ENCODE results near the gene TMEM74B.

TMEM74B gene

DNA sequence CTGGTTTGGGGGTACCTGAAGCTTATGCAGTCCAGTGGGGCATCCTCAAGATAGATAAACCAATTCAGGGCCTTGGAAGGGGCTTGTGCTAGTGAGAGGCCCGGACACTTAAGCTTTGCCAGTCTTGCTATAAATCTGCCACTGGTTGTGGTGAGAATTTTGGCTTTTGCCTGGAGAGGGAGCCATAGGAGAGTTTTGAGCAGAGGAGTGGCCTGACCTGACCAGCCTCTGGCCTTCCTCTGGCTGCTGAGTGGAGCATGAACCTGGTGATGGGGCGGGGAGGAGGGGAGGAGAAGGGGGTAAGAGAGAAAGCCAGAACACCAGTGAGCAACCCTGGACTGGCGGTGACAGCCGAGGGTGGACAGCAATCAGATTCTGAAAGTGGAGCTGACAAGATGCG, 7.1 kb downstream of the TMEM74B start:
- peaks cover 0 to 3% of the 10 kb centered on the region in 2 donors for H3K27me3 ChIP-seq (ENCODE audit: control insufficient read depth in 1 of 2, insufficient read depth in 2 of 2, low read length in 2 of 2)
- H3K36me3 ChIP-seq (ENCODE audit: control insufficient read depth in 2 of 2, insufficient read depth in 2 of 2, low read length in 2 of 2) = peaks cover 8 to 21% of the 10 kb centered on the region in 2 donors
- H3K4me1 ChIP-seq (ENCODE audit: control insufficient read depth, insufficient read depth, low read length) = no peaks in the 10 kb centered on the region
- H3K9me3 ChIP-seq (ENCODE audit: control insufficient read depth in 2 of 2, low read length in 2 of 2) = no peaks in the 10 kb centered on the region
- no peak overlapping the region for H3K27ac ChIP-seq (ENCODE audit: low read length)
- H3K4me3 ChIP-seq (ENCODE audit: low read length in 2 of 2) = no peak overlapping the region
- H3K9ac ChIP-seq (ENCODE audit: low read length in 2 of 2) = no peak overlapping the region

- Histone ChIP-seq H3K36me3 (ENCODE audit: control insufficient read depth in 2 of 2, insufficient read depth in 2 of 2, low read length in 2 of 2) (peaks cover 27 to 36% of the 10 kb centered on the region in 2 donors), H3K27ac (ENCODE audit: low read length) (no peak overlapping the region), H3K9me3 (ENCODE audit: control insufficient read depth in 2 of 2, low read length in 2 of 2) (no peaks in the 10 kb centered on the region), H3K9ac (ENCODE audit: low read length in 2 of 2) (no peak overlapping the region), H3K4me3 (ENCODE audit: low read length in 2 of 2) (no peak overlapping the region), H3K4me1 (ENCODE audit: control insufficient read depth, insufficient read depth, low read length) (no peaks in the 10 kb centered on the region), H3K27me3 (ENCODE audit: control insufficient read depth in 1 of 2, insufficient read depth in 2 of 2, low read length in 2 of 2) (no peaks in the 10 kb centered on the region)
Measured at GRCh38 chr20:1174787-1175186, 10.0 kb downstream of the TMEM74B start.

DNA sequence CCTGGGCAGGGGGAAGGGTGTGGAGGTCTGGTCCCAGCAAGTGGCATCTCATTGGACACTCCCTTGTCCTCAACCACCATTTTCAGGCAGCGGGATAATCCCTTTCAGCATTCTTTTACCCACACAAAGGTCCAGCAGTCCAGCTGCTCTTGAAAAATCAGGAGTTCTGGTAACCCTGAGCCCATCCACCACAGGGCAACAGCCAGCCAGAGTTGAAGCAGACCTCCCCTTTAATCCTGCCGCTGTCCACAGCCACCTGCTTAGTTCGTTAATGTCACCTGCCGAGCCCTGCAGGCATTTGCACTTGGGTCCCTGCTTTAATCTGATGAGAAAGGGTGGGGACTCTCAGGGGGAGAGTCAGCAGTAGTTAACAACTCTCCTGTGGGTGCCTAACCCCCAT, 11.1 kb downstream of the TMEM74B start:
- H3K4me3 ChIP-seq (ENCODE audit: low read length in 2 of 2) = no peak overlapping the region
- H3K9ac ChIP-seq (ENCODE audit: low read length in 2 of 2) = no peak overlapping the region
- peaks cover 36 to 47% of the 10 kb centered on the region in 2 donors for H3K36me3 ChIP-seq (ENCODE audit: control insufficient read depth in 2 of 2, insufficient read depth in 2 of 2, low read length in 2 of 2)
- H3K27ac ChIP-seq (ENCODE audit: low read length) = no peak overlapping the region
- H3K9me3 ChIP-seq (ENCODE audit: control insufficient read depth in 2 of 2, low read length in 2 of 2) = no peaks in the 10 kb centered on the region
- no peaks in the 10 kb centered on the region for H3K27me3 ChIP-seq (ENCODE audit: control insufficient read depth in 1 of 2, insufficient read depth in 2 of 2, low read length in 2 of 2)
- H3K4me1 ChIP-seq (ENCODE audit: control insufficient read depth, insufficient read depth, low read length) = no peaks in the 10 kb centered on the region

DNA sequence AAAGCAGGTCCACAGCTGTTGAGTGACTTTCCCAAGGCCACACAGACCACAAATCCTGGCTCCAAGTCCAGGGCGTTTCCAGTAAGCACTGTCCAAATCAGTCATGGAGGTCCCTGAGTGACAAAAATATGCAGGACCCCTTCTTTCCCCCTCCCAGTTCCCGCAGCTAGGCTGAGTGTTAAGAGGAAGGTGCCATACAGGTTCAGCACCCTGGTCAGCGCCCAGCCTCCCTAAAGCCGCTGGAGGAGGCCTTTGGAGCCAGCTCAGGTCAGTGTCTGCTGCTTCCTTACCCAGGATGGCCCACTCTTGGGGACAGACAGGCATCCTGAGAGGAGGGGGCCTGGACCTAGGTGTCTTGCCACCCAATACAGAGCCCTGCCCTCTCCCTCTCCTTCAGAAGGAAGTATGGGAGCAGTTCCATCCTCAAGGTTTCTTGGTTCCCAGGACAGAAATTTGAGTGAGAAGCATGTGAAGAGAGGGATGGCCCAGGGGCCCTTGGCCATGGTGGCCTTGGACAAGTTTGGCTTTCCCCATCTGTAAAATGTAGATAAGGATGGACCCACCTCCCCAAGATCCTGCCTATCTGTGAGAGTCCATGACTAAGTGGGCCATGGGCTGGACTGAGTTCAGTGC, 13.2 kb downstream of the TMEM74B start:
- Histone ChIP-seq H3K27me3 (ENCODE audit: control insufficient read depth in 1 of 2, insufficient read depth in 2 of 2, low read length in 2 of 2) (no peaks in the 10 kb centered on the region), H3K4me1 (ENCODE audit: control insufficient read depth, insufficient read depth, low read length) (no peaks in the 10 kb centered on the region), H3K36me3 (ENCODE audit: control insufficient read depth in 2 of 2, insufficient read depth in 2 of 2, low read length in 2 of 2) (peaks cover 50 to 56% of the 10 kb centered on the region in 2 donors), H3K9me3 (ENCODE audit: control insufficient read depth in 2 of 2, low read length in 2 of 2) (no peaks in the 10 kb centered on the region), H3K27ac (ENCODE audit: low read length) (no peak overlapping the region), H3K4me3 (ENCODE audit: low read length in 2 of 2) (no peak overlapping the region), H3K9ac (ENCODE audit: low read length in 2 of 2) (no peak overlapping the region)

GRCh38 chr20:1169224-1169623, 15.6 kb downstream of the TMEM74B start:
- Histone ChIP-seq H3K9ac (ENCODE audit: low read length in 2 of 2) (no peak overlapping the region), H3K27ac (ENCODE audit: low read length) (no peak overlapping the region), H3K4me3 (ENCODE audit: low read length in 2 of 2) (no peak overlapping the region), H3K27me3 (ENCODE audit: control insufficient read depth in 1 of 2, insufficient read depth in 2 of 2, low read length in 2 of 2) (no peaks in the 10 kb centered on the region), H3K36me3 (ENCODE audit: control insufficient read depth in 2 of 2, insufficient read depth in 2 of 2, low read length in 2 of 2) (peaks cover 68 to 70% of the 10 kb centered on the region in 2 donors), H3K4me1 (ENCODE audit: control insufficient read depth, insufficient read depth, low read length) (no peaks in the 10 kb centered on the region), H3K9me3 (ENCODE audit: control insufficient read depth in 2 of 2, low read length in 2 of 2) (no peaks in the 10 kb centered on the region)

DNA sequence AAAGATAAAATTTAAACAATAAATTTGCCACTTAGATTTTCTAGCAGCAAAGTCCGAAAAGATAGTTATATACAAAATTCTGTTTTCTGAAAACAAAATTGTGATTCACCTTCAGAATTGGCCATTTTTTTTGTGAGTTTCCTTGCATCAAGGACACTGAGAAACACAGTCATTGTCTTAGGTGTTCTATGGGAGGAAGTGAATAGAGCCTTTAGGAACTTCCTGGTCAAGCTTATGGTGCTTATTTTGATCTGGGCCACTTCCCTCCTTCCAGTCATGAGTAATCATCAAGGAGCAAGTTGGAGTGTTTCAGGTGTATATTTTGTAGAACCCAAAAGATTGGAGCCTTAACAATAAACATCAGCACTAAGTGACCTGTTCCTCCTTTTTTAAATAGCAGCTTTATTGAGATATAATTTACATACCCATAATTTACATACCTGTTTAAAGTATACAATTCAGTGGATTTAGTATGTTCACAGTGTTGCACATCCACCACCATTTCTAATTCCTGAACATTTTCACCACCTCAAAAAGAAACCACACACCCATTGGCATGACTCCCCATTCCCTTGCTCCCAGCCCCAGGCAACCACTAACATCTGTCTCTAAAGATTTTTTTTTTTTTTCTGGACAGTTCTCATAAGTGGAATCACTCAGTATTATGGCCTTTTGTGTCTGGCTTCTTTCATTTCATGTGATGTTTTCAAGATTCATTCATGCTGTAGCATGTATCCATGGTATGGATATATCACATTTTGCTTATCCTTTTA, 17.6 kb downstream of the TMEM74B start:
- no peaks in the 10 kb centered on the region for H3K27me3 ChIP-seq (ENCODE audit: control insufficient read depth in 1 of 2, insufficient read depth in 2 of 2, low read length in 2 of 2)
- H3K4me3 ChIP-seq (ENCODE audit: low read length in 2 of 2) = no peak overlapping the region
- no peaks in the 10 kb centered on the region for H3K4me1 ChIP-seq (ENCODE audit: control insufficient read depth, insufficient read depth, low read length)
- H3K36me3 ChIP-seq (ENCODE audit: control insufficient read depth in 2 of 2, insufficient read depth in 2 of 2, low read length in 2 of 2) = peaks cover 75 to 78% of the 10 kb centered on the region in 2 donors
- H3K9ac ChIP-seq (ENCODE audit: low read length in 2 of 2) = no peak overlapping the region
- H3K27ac ChIP-seq (ENCODE audit: low read length) = no peak overlapping the region
- H3K9me3 ChIP-seq (ENCODE audit: control insufficient read depth in 2 of 2, low read length in 2 of 2) = no peaks in the 10 kb centered on the region

DNA sequence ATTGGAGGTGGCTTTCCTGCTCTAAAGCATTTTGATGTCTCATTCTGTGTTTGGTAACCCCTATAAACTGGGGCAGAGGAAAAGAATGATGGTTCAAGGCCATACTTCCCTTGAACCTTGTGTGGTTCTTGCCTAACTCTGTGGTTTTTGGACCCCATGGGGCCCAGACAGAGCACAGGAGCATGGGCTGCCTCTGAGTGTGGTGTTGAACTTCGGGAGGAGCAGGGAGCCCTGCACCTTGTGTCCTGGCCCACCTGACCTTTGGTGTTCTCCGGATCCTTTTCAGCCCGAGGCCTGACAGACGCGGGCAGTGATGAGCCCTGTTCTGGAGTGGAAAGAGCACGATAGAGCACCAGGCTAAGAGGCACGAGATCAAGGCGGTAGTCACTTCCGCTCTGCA, 18.8 kb downstream of the TMEM74B start:
- Histone ChIP-seq H3K9me3 (ENCODE audit: control insufficient read depth in 2 of 2, low read length in 2 of 2) (no peaks in the 10 kb centered on the region), H3K27me3 (ENCODE audit: control insufficient read depth in 1 of 2, insufficient read depth in 2 of 2, low read length in 2 of 2) (no peaks in the 10 kb centered on the region), H3K4me3 (ENCODE audit: low read length in 2 of 2) (no peak overlapping the region), H3K9ac (ENCODE audit: low read length in 2 of 2) (no peak overlapping the region), H3K4me1 (ENCODE audit: control insufficient read depth, insufficient read depth, low read length) (no peaks in the 10 kb centered on the region), H3K36me3 (ENCODE audit: control insufficient read depth in 2 of 2, insufficient read depth in 2 of 2, low read length in 2 of 2) (peaks cover 72 to 76% of the 10 kb centered on the region in 2 donors), H3K27ac (ENCODE audit: low read length) (no peak overlapping the region)

DNA sequence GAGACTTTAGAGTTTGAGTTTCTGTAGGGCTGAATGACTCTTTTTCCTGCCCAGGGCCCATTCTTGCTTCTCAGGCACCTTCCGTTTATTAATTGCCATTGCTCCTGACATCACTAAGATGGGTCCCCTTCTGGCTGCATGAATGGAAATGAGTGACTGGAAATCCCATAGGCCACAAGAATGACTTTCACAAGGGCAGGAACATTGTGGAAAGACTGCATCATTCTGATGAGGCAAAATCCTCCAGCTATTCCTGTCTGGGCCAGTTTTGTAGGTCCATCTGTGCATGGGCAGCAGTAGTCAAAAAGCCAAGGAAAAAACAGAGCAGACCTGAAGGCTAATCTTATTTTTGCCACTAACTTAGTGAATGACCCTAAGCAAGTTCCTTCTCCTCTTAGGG, 19.3 kb downstream of the TMEM74B start:
- no peak overlapping the region for H3K4me3 ChIP-seq (ENCODE audit: low read length in 2 of 2)
- H3K9ac ChIP-seq (ENCODE audit: low read length in 2 of 2) = no peak overlapping the region
- H3K9me3 ChIP-seq (ENCODE audit: control insufficient read depth in 2 of 2, low read length in 2 of 2) = no peaks in the 10 kb centered on the region

GRCh38 chr20:1164871-1165270, 19.9 kb downstream of the TMEM74B start:
- H3K4me3 ChIP-seq (ENCODE audit: low read length in 2 of 2) = no peak overlapping the region
- H3K4me1 ChIP-seq (ENCODE audit: control insufficient read depth, insufficient read depth, low read length) = no peaks in the 10 kb centered on the region
- H3K9me3 ChIP-seq (ENCODE audit: control insufficient read depth in 2 of 2, low read length in 2 of 2) = no peaks in the 10 kb centered on the region
- H3K27me3 ChIP-seq (ENCODE audit: control insufficient read depth in 1 of 2, insufficient read depth in 2 of 2, low read length in 2 of 2) = no peaks in the 10 kb centered on the region
- no peak overlapping the region for H3K9ac ChIP-seq (ENCODE audit: low read length in 2 of 2)
- peaks cover 69 to 76% of the 10 kb centered on the region in 2 donors for H3K36me3 ChIP-seq (ENCODE audit: control insufficient read depth in 2 of 2, insufficient read depth in 2 of 2, low read length in 2 of 2)
- H3K27ac ChIP-seq (ENCODE audit: low read length) = no peak overlapping the region

More for the DNA sequence above, 19.3 kb downstream of the TMEM74B start:
- no peak overlapping the region for H3K27ac ChIP-seq (ENCODE audit: low read length)
- no peaks in the 10 kb centered on the region for H3K27me3 ChIP-seq (ENCODE audit: control insufficient read depth in 1 of 2, insufficient read depth in 2 of 2, low read length in 2 of 2)
- no peaks in the 10 kb centered on the region for H3K4me1 ChIP-seq (ENCODE audit: control insufficient read depth, insufficient read depth, low read length)
- H3K36me3 ChIP-seq (ENCODE audit: control insufficient read depth in 2 of 2, insufficient read depth in 2 of 2, low read length in 2 of 2) = peaks cover 70 to 77% of the 10 kb centered on the region in 2 donors

GRCh38 chr20:1163653-1164052, 21.1 kb downstream of the TMEM74B start:
- no peak overlapping the region for H3K4me3 ChIP-seq (ENCODE audit: low read length in 2 of 2)
- no peaks in the 10 kb centered on the region for H3K27me3 ChIP-seq (ENCODE audit: control insufficient read depth in 1 of 2, insufficient read depth in 2 of 2, low read length in 2 of 2)
- H3K9ac ChIP-seq (ENCODE audit: low read length in 2 of 2) = no peak overlapping the region
- H3K36me3 ChIP-seq (ENCODE audit: control insufficient read depth in 2 of 2, insufficient read depth in 2 of 2, low read length in 2 of 2) = peaks cover 59 to 64% of the 10 kb centered on the region in 2 donors
- no peaks in the 10 kb centered on the region for H3K4me1 ChIP-seq (ENCODE audit: control insufficient read depth, insufficient read depth, low read length)
- H3K9me3 ChIP-seq (ENCODE audit: control insufficient read depth in 2 of 2, low read length in 2 of 2) = no peaks in the 10 kb centered on the region
- H3K27ac ChIP-seq (ENCODE audit: low read length) = no peak overlapping the region

GRCh38 chr20:1163105-1163504, 21.7 kb downstream of the TMEM74B start:
- no peak overlapping the region for H3K27ac ChIP-seq (ENCODE audit: low read length)
- no peaks in the 10 kb centered on the region for H3K4me1 ChIP-seq (ENCODE audit: control insufficient read depth, insufficient read depth, low read length)
- H3K36me3 ChIP-seq (ENCODE audit: control insufficient read depth in 2 of 2, insufficient read depth in 2 of 2, low read length in 2 of 2) = peaks cover 54 to 58% of the 10 kb centered on the region in 2 donors
- H3K27me3 ChIP-seq (ENCODE audit: control insufficient read depth in 1 of 2, insufficient read depth in 2 of 2, low read length in 2 of 2) = no peaks in the 10 kb centered on the region
- H3K9me3 ChIP-seq (ENCODE audit: control insufficient read depth in 2 of 2, low read length in 2 of 2) = no peaks in the 10 kb centered on the region
- no peak overlapping the region for H3K4me3 ChIP-seq (ENCODE audit: low read length in 2 of 2)
- no peak overlapping the region for H3K9ac ChIP-seq (ENCODE audit: low read length in 2 of 2)
